ENCODE data around the gene C21orf58.

Gene C21orf58

GRCh38 chr21:46268371-46268770, 55.3 kb downstream of the C21orf58 start:
- Histone ChIP-seq H3K4me1 (ENCODE audit: insufficient read depth, low read length) (no peaks in the 10 kb centered on the region), H3K4me3 (ENCODE audit: low read length) (no peak overlapping the region), H3K27me3 (ENCODE audit: insufficient read depth, low read length) (no peaks in the 10 kb centered on the region), H3K9ac (ENCODE audit: low read depth, low read length) (no peak overlapping the region), H3K9me3 (ENCODE audit: insufficient read depth, low read depth, low read length) (no peaks in the 10 kb centered on the region), H3K36me3 (ENCODE audit: insufficient read depth, low read length) (peaks cover 96% of the 10 kb centered on the region), H3K27ac (ENCODE audit: low read depth, low read length) (no peak overlapping the region)
- WGBS: 97% methylated on average over 13 of the region's 13 CpGs

- no peak overlapping the region for H3K9ac ChIP-seq (ENCODE audit: low read depth, low read length)
- H3K36me3 ChIP-seq (ENCODE audit: insufficient read depth, low read length): peaks cover 93% of the 10 kb centered on the region
- 95% methylated on average over 19 of the region's 19 CpGs for WGBS
- no peaks in the 10 kb centered on the region for H3K27me3 ChIP-seq (ENCODE audit: insufficient read depth, low read length)
- no peaks in the 10 kb centered on the region for H3K4me1 ChIP-seq (ENCODE audit: insufficient read depth, low read length)
- H3K9me3 ChIP-seq (ENCODE audit: insufficient read depth, low read depth, low read length): no peaks in the 10 kb centered on the region
- no peak overlapping the region for H3K4me3 ChIP-seq (ENCODE audit: low read length)
- H3K27ac ChIP-seq (ENCODE audit: low read depth, low read length): no peak overlapping the region
Observed at GRCh38 chr21:46266946-46267345, 56.7 kb downstream of the C21orf58 start.

DNA sequence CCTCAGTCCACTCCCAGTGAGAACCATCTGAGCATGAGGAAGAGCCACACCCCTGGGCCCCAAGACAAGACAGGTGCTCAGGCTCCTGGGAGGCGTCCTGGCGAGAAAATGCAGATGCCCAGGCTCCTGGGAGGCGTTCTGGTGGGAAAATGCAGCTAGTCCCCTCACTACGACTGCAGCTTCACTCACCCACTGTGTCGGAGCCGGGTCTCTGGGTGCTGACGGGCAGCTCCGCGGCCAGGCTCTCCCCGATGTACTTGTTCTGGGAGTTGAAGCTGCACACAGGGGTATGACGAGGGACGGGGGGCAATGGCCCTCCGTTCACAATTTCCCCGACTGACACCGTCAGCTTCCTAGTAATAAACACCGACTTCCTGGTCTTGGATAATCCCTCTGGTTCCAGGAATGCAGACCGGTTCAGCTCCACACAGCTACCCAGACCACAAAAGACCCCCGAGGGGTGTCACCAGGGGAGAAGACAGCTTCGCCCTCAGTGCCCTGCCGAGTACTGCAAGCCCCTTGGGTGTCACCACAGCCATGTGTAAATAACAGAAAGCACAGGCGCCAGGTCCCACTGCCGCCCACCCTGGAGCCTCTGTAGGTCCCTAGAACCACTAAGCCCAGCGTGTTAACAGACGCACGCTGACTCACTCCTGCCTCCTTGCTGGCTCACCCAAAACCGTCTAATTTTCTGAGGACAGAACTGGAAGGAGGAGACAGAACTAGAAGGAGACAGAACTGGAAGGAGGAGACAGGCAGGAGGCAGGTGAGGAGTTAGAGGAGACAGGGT, 57.7 kb downstream of the C21orf58 start:
- no peaks in the 10 kb centered on the region for H3K4me1 ChIP-seq (ENCODE audit: insufficient read depth, low read length)
- no peak overlapping the region for H3K4me3 ChIP-seq (ENCODE audit: low read length)
- no peaks in the 10 kb centered on the region for H3K9me3 ChIP-seq (ENCODE audit: insufficient read depth, low read depth, low read length)
- H3K9ac ChIP-seq (ENCODE audit: low read depth, low read length): no peak overlapping the region
- H3K27me3 ChIP-seq (ENCODE audit: insufficient read depth, low read length): no peaks in the 10 kb centered on the region
- 93% methylated on average over 26 of the region's 26 CpGs for WGBS
- H3K27ac ChIP-seq (ENCODE audit: low read depth, low read length): no peak overlapping the region
- H3K36me3 ChIP-seq (ENCODE audit: insufficient read depth, low read length): peaks cover 93% of the 10 kb centered on the region

GRCh38 chr21:46264690-46265144, 59.0 kb downstream of the C21orf58 start:
- H3K27me3 ChIP-seq (ENCODE audit: insufficient read depth, low read length): no peaks in the 10 kb centered on the region
- H3K4me3 ChIP-seq (ENCODE audit: low read length): no peak overlapping the region
- H3K9me3 ChIP-seq (ENCODE audit: insufficient read depth, low read depth, low read length): no peaks in the 10 kb centered on the region
- no peak overlapping the region for H3K9ac ChIP-seq (ENCODE audit: low read depth, low read length)
- H3K27ac ChIP-seq (ENCODE audit: low read depth, low read length): no peak overlapping the region
- peaks cover 93% of the 10 kb centered on the region for H3K36me3 ChIP-seq (ENCODE audit: insufficient read depth, low read length)
- 93% methylated on average over 13 of the region's 13 CpGs for WGBS
- H3K4me1 ChIP-seq (ENCODE audit: insufficient read depth, low read length): no peaks in the 10 kb centered on the region

- Histone ChIP-seq H3K27ac (ENCODE audit: low read depth, low read length) (no peak overlapping the region), H3K9ac (ENCODE audit: low read depth, low read length) (no peak overlapping the region), H3K4me1 (ENCODE audit: insufficient read depth, low read length) (no peaks in the 10 kb centered on the region), H3K27me3 (ENCODE audit: insufficient read depth, low read length) (no peaks in the 10 kb centered on the region), H3K4me3 (ENCODE audit: low read length) (no peak overlapping the region), H3K9me3 (ENCODE audit: insufficient read depth, low read depth, low read length) (no peaks in the 10 kb centered on the region), H3K36me3 (ENCODE audit: insufficient read depth, low read length) (peaks cover 92% of the 10 kb centered on the region)
- 96% methylated on average over 22 of the region's 22 CpGs for WGBS
Observed at GRCh38 chr21:46264046-46264689, 59.5 kb downstream of the C21orf58 start.

GRCh38 chr21:46256501-46256994, 67.1 kb downstream of the C21orf58 start:
- peaks cover 92% of the 10 kb centered on the region for H3K36me3 ChIP-seq (ENCODE audit: insufficient read depth, low read length)
- no peak overlapping the region for H3K9ac ChIP-seq (ENCODE audit: low read depth, low read length)
- WGBS: 95% methylated on average over 18 of the region's 18 CpGs

DNA sequence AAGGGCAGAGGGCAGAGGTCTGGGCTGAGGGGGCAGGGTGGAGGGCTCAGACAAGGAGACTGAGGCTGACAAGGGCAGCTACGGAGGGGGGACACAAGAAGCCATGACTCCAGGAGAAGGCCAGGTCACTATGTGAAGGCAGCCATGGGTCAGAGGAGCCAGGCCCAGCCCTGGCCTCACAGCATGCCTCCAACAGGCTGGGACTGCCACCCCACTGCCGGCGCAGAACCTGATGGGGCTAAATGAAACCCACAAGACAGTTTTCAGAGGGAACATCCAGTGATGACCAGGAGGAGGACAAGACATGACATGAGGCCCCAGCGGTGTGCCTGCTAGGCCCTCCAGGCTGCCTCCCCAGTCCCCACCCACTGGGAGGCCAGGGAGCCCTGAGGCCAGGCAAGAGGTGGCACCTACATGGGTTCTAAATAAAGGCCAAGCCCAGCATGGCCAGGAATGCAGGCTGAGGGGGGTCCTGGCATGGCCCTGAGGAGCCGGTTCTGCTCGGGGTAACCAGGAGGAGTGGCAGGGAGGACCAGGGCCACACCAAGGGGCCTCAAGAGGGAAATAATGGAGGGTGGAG, 67.8 kb downstream of the C21orf58 start:
- Histone ChIP-seq H3K4me3 (ENCODE audit: low read length) (no peak overlapping the region), H3K27me3 (ENCODE audit: insufficient read depth, low read length) (no peaks in the 10 kb centered on the region), H3K4me1 (ENCODE audit: insufficient read depth, low read length) (no peaks in the 10 kb centered on the region), H3K9ac (ENCODE audit: low read depth, low read length) (no peak overlapping the region), H3K27ac (ENCODE audit: low read depth, low read length) (no peak overlapping the region), H3K9me3 (ENCODE audit: insufficient read depth, low read depth, low read length) (no peaks in the 10 kb centered on the region), H3K36me3 (ENCODE audit: insufficient read depth, low read length) (peaks cover 92% of the 10 kb centered on the region)
- WGBS: 93% methylated on average over 6 of the region's 6 CpGs

More at GRCh38 chr21:46256501-46256994, 67.1 kb downstream of the C21orf58 start:
- H3K4me1 ChIP-seq (ENCODE audit: insufficient read depth, low read length): no peaks in the 10 kb centered on the region
- H3K4me3 ChIP-seq (ENCODE audit: low read length): no peak overlapping the region
- H3K9me3 ChIP-seq (ENCODE audit: insufficient read depth, low read depth, low read length): no peaks in the 10 kb centered on the region
- H3K27ac ChIP-seq (ENCODE audit: low read depth, low read length): no peak overlapping the region
- H3K27me3 ChIP-seq (ENCODE audit: insufficient read depth, low read length): no peaks in the 10 kb centered on the region

DNA sequence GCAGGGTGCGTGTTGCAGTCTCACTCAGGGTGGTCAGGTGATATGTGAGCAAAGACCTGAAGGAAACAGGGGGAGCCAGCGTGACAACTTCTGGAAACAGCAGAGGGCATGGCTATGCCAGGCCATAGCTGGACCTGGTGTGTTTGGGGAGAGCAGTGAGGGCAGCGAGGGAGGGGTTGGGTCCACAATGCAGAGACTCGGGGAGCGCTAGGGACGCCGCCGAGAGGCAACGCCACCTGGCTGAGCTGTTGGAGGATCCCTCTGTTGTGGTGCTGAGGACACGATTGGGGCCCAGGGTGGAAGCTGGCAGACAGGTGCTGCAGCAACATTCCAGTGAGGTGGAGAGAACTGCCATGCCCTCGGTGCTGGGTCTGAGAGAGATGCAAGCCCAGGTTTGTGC, 68.5 kb downstream of the C21orf58 start:
- Histone ChIP-seq H3K4me3 (ENCODE audit: low read length) (no peak overlapping the region), H3K4me1 (ENCODE audit: insufficient read depth, low read length) (no peaks in the 10 kb centered on the region), H3K27me3 (ENCODE audit: insufficient read depth, low read length) (no peaks in the 10 kb centered on the region), H3K9ac (ENCODE audit: low read depth, low read length) (no peak overlapping the region), H3K27ac (ENCODE audit: low read depth, low read length) (no peak overlapping the region), H3K36me3 (ENCODE audit: insufficient read depth, low read length) (peaks cover 92% of the 10 kb centered on the region), H3K9me3 (ENCODE audit: insufficient read depth, low read depth, low read length) (no peaks in the 10 kb centered on the region)
- 96% methylated on average over 11 of the region's 11 CpGs for WGBS

DNA sequence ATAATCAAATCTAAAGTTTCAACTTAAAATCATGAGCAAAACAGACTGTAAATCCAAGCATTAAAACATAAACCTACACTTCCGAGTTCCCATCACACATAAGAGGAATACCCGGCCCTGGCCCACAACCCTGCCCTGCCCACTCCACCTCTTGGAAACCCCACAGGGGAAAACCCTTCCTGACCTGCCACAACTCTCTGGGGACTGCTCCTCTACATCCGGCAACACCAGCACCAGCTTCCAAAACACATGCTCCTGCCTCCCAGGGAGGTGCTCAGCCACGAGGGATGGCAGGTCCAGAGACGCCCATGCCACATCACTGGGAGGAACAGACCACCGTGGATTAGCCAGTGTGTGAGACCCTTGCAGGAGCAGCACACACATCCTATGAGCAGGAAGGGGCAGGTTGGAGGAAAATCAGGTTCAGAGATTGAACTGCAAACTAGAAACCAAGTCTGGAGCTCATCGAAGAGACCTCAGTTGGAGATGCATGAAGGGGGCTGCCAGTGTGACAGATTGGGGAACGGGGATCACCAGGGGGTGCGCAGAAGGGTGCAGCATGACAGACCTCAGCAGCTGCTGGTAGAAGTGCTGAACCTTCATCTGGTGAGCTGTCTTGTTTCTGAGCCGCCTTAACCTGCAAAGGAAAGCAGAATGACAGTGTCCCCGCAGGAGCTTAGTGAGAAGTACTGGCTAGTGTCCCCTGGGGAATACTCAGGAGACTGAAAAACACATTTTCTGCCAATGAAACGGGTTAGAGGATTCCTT, 69.3 kb downstream of the C21orf58 start:
- Histone ChIP-seq H3K9ac (ENCODE audit: low read depth, low read length) (no peak overlapping the region), H3K27me3 (ENCODE audit: insufficient read depth, low read length) (no peaks in the 10 kb centered on the region), H3K9me3 (ENCODE audit: insufficient read depth, low read depth, low read length) (no peaks in the 10 kb centered on the region), H3K36me3 (ENCODE audit: insufficient read depth, low read length) (peaks cover 94% of the 10 kb centered on the region), H3K27ac (ENCODE audit: low read depth, low read length) (no peak overlapping the region), H3K4me3 (ENCODE audit: low read length) (no peak overlapping the region), H3K4me1 (ENCODE audit: insufficient read depth, low read length) (no peaks in the 10 kb centered on the region)
- 95% methylated on average over 12 of the region's 12 CpGs for WGBS

DNA sequence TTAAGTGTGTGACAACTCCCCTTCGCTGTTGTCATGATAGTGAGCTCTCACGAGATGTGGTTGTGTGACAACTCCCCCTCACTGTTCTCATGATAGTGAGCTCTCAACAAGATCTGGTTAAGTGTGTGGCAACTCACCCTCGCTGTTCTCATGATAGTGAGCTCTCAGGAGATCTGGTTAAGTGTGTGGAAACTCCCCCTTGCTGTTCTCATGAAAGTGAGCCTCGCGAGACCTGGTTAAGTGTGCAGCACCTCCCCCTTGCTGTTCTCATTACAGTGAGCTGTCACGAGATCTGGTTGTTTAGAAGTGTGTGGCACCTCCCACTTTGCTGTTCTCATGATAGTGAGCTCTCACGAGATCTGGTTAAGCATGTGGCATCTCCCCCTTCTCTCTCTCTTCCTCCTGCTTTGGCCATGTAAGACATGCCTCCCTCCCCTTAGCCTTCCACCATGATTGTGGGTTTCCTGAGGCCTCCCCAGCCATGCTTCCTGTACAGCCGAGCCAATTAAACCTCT, 70.0 kb downstream of the C21orf58 start:
- no peak overlapping the region for H3K27ac ChIP-seq (ENCODE audit: low read depth, low read length)
- no peaks in the 10 kb centered on the region for H3K27me3 ChIP-seq (ENCODE audit: insufficient read depth, low read length)
- WGBS: 92% methylated on average over 8 of the region's 8 CpGs
- H3K9me3 ChIP-seq (ENCODE audit: insufficient read depth, low read depth, low read length): no peaks in the 10 kb centered on the region
- H3K9ac ChIP-seq (ENCODE audit: low read depth, low read length): no peak overlapping the region
- H3K36me3 ChIP-seq (ENCODE audit: insufficient read depth, low read length): peaks cover 94% of the 10 kb centered on the region
- no peaks in the 10 kb centered on the region for H3K4me1 ChIP-seq (ENCODE audit: insufficient read depth, low read length)
- no peak overlapping the region for H3K4me3 ChIP-seq (ENCODE audit: low read length)
